GM21723 (cell line): ENCODE results near the gene UNCX.
"Not testable (repeated sequence)": the region's sequence is repeated elsewhere in the genome, so short reads cannot be mapped to it uniquely, and the experiment has no call there.

Source experiments
- ATAC-seq: cut with Tn5 transposase; IDR thresholded peaks from one replicate; pipeline ENCODE4 v1.9.1; 2021; ENCODE audit warnings: mild to moderate bottlenecking, moderate library complexity; ENCODE audit not compliant: unreplicated experiment

UNCX gene

DNA sequence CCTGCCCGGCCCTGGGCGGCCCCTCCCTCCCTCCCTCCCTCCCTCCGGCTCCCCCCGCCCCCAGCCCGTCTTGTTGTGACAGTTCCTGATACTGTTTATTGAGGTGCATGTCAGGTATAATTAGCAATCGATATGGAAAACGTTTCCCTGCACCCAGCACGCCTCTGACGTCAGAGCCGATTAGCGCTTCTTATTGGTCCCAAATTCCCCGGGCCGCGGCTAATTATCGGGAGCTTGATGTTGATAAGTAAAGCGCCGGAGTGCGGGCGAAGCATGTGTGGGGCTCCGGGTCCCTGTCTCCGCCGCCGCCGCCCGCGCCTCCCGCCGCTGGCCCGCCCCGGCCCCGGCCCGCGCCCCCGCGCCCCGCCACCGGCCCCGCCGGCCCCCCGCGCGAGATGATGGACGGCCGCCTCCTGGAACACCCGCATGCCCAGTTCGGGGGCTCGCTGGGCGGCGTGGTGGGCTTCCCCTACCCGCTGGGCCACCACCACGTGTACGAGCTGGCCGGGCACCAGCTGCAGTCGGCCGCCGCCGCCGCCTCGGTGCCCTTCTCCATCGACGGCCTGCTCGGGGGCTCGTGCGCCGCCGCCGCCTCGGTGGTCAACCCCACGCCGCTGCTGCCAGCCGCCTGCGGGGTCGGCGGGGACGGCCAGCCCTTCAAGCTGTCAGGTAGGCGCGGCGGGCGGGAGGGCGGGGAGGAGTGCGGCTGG lies at the start of gene UNCX:
TSS of gene UNCX (plus strand) at position 250 of the 710 bp plus-strand sequence. CDS start at position 396, 146 bp downstream.
- no peak for ATAC-seq

DNA sequence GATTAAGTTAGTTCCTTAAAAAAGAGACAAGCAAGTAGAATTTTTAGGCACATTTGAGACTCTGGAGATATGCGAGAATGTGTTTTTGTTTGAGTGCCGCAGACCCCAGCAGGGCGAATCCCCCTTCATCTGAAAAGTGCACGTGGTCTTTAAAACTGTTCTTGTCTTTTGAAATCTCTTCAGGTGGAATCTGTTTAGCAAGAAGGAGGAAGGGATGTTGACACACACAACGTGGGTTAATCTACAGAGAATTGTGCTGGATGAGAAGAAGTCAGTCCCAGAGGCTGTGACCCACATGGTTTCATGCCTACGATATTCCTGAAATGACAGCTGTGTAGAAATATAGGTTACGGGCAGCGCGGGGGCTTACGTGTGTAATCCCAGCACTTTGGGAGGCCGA lies 45.5 kb upstream of the UNCX start:
- ATAC-seq: no peak

DNA sequence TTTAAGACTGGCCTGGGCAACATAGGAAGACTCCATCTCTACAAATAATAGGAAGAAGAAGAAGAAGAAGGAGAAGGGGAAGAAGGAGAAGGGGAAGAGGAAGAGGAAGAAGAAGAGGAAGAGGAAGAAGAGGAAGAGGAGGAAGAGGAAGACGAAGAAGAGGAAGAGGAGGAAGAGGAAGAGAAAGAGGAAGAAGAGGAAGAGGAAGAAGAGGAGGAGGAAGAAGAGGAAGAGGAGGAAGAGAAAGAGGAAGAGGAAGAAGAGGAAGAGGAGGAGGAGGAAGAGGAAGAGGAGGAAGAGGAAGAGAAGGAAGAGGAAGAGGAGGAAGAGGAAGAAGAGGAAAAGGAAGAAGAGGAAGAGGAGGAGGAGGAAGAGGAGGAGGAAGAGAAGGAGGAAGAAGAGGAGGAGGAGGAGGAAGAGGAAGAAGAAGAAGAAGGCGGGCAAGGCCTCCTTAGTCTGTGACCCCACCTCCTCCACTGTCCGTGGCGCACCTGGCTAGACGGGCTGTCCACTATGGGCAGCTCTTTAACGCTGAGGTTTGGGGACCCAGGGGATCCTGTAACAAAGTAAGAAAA lies 43.9 kb upstream of the UNCX start:
- ATAC-seq: no peak

DNA sequence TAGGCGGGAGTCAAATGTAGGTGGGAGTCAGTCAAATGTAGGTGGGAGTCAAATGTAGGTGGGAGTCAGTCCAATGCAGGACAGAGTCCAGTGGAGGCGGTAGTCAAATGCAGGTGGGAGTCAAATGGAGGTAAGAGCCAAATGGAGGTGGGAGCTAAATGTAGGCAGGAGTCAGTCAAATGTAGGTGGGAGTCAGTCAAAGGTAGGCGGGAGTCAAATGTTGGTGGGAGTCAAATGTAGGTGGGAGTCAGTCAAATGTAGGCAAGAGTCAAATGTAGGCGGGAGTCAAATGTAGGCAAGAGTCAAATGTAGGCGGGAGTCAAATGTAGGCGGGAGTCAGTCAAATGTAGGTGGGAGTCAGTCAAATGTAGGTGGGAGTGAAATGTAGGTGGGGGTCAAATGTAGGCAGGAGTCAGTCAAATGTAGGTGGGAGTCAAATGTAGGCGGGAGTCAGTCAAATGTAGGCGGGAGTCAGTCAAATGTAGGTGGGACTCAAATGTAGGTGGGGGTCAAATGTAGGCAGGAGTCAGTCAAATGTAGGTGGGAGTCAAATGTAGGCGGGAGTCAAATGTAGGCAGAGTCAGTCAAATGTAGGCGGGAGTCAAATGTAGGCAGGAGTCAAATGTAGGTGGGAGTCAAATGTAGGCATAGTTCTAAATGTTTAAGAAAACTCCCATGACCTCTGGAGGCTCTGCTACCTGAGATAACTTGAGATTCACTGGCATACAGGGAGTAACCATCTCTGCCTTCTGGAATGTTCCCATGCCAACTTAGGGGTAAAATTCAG lies 42.5 kb upstream of the UNCX start:
- no peak for ATAC-seq

DNA sequence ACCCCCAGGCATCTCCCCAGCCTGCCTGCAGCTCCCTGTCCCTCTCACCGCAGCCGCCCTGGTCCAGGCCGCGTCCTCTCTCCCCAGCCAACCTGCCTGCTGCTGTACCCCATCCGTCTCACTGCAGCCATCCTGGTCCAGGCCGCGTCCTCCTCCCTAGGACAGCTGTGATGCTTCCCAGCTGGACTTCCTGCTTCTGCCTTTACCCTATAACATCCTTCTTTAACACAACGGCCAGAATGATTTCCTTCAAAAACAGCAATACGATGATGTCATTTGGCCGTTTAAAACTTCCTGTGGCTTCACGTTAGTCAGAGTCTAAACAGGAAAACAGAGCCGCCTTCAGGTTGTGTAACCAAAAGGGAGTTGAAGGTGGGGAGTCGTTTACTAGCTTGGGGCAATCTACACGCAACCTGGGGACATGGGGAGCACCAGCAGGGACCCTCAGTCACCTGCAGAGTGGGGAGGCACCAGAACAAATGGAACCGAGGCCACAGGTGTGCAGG lies 40.4 kb upstream of the UNCX start:
- no peak for ATAC-seq

DNA sequence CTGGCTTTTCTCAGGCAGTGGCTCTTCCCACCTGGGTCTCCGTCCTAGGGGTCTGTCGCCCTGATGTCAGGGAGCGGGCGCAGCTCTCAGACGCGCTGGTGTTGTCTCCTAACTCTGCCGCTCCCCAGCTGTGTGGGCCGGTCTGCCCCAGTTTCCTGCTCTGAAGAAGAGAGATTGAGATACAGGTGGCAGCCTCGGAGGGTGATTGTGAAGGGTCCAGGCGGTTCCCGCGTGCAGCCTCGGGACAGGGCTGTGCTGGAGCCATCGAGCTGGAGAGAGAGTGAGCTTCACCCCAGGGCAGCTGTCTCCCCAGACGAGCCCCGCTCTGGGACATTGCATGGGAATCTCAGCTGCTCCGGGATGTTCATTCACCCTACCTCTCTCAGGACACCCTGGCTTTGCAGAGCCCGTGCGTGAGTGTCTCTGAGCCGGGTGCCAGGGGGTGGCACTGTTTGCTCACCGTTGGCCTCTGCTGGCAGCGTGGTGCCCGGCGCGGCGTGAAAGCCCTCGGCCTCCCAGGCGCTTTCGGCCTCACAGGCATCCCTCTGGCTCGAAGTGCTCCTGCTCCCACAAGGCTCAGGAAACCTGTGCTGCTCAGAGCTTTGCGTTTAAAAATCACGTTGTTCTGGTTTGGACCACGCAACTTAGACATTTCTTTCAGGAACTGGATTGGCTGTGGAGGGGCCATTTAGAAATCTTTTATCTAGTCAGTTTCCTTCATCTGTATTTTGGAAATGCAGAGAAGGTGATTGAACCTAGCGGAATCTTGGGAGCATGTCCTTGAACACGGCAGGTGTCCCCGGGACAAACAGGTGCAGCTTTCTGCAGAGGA lies 38.9 kb upstream of the UNCX start:
- ATAC-seq: no peak

DNA sequence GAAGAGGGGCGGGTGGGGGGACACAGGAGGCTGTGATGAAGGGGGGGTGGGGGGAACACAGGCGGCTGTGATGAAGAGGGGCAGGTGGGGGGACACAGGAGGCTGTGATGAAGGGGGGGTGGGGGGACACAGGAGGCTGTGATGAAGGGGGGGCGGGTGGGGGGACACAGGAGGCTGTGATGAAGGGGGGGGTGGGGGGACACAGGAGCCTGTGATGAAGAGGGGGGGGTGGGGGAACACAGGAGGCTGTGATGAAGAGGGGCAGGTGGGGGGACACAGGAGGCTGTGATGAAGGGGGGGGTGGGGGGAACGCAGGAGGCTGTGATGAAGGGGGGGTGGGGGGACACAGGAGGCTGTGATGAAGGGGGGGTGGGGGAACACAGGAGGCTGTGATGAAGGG lies 36.2 kb upstream of the UNCX start:
- not testable (repeated sequence) for ATAC-seq

DNA sequence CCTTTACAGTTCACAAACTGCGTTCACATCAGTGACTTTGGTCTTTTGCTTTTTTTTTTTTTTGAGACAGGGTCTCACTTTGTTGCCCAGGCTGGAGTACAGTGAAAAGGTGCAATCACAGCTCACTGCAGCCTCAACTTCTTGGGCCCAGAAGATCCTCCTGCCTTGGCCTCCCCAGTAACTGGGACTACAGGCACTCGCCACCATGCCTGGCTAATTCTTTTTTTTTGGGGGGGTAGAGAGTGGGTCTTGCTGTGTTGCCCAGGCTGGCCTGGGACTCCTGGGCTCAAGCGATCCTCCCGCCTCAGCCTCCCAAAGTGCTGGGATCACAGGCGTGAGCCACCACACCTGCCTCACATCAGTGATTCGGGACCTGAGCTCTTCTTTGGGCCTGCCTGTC lies 35.7 kb upstream of the UNCX start:
- no peak for ATAC-seq

DNA sequence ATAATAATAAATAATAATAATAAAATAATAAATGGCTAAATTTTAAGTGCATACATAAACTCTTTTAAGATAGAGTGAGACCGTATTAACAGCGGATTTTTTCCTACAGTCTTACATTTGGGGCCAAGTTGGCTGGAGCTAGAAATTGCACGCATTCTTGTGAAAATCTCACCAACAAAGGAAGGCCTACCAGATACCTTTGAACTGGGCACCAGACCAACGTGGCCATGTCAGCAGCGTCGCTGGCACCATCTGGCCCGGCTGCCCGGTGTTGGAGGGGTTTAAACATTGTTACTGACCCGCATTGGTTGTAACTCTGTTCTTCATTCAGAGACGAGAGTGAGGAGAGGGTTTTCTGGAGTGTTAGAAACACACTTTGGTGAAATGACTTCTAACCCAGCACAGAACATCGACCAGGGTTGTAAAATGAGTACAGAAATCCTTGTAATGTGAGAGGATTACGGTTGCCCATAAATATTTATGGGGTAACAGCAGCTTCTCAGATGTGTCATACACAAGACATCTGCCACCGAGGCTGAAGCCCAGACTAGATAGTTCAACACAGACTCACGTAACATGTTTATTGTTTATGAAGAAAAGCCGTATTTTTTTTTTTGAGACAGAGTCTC lies 34.6 kb upstream of the UNCX start:
- ATAC-seq: no peak

DNA sequence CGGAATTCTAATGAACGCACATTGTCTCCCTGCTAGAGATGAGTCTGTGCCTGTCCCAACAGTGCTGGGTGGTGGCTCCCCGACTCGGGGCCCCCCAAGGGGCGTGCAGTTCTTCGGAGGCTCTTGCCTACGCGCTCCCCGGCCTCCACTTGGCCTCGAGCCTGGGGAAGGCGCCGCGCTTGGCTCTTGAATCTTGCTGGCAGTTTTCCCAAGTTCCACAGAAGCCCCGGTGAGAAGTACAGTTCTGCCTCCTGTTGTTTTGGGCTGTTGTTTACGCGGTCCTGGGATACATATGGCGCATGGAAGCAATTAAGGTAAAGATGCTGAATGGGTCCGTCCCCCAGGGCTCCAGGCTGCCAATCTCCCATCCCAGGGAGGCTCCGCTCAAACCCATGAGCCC lies 32.6 kb upstream of the UNCX start:
- no peak for ATAC-seq

DNA sequence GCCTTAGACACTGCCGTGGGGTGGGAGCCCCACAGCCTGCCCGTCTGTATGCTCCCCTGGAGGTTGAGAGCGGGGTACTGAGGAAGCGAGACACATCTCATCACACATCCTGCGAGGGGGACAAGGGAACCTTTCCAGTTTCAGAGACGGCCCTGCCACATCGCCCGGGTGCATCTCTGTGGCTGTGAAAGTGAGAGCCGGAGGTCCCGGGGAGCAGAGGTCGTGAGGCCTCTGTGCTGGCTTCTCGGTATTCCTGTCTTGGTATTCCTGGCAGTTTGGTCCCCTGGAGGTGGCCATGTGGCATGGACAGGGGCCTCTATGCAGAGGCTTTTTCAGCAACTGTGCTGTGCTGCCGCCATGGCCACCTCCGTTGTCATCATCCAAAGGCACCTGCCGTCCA lies 30.8 kb upstream of the UNCX start:
- no peak for ATAC-seq

DNA sequence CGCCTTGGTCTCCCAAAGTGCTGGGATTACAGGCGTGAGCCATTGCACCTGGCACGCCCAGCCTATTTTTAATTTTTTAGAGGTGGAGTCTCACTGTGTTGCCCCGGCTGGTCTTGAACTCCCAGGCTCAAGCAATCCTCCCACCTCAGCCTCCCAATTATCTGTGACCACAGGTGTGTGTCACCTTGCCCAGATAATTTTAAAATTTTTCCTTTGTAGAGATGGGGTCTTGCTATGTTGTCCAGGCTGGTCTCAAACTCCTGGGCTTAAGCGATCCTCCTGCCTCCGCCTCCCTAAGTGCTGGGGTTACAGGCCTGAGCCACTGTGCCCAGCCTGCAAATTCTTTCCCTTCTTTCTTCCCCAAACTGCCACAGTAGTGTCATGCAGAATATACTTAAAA lies 29.8 kb upstream of the UNCX start:
- ATAC-seq: not testable (repeated sequence)

DNA sequence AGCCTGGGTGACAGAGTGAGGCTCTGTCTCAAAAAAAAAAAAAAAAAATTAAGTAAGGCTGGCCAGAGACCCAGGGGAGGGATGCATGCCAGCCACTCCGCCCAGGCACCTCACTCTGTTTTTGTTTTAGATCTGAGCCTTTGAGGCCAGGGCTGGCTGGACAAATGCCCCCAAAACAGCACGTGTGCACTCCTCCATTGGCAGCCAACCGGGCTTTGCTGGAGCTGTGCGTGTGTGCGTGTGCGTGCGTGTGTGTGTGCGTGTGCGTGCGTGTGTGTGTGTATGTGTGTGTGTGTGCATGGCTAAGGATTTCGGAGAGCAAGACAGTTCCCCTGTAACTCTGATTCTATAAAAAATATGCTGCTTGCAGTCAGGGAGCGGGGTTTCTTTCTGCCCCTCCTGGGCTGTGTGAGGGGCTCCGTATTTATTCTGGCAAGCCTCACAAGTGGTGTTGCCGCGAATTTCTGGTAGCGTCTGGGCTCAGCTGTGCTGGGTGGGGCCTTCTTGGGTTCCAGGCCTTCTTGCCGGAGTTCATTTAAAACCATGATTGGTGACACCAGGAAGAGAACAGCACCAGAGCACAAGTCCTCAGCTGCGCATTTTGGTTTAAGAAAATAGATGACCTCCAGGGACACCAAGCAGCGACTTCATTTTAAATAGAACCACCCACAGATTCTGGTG lies 28.1 kb upstream of the UNCX start:
- ATAC-seq: no peak

DNA sequence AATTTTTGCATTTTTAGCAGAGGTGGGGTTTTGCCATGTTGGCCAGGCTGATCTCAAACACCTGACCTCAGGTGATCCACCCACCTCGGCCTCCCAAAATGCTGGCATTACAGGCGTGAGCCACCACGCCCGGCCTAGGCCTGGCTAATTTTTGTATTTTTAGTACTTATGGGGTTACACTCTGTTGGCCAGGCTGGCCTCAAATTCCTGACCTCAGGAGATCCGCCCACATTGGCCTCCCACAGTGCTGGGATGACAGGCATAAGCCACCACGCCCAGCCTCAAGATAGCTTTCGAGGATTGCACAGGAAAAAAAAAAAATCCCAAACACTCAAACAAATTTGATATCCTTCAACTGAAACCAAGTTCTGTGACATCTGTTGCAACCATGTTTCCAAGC lies 26.9 kb upstream of the UNCX start:
- ATAC-seq: not testable (repeated sequence)

DNA sequence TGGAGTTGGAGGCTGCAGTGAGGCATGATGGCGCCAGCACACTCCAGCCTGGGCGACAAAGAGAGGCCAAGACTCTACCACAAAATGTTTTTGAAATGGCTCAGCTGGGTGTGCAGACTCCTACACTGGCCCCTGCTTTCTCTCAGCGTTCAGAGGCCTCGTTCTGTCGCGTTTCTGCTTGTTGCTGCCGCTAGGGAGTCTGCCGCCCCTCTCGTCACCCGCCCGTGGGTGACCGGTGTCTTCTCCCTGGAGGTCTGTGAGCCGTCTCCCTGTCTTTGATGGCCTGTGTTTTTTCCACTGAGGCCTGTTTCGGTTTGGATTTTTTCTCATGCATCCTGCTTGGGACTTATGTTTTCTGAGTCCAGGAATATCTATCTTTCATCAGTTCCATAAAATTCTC lies 23.6 kb upstream of the UNCX start:
- no peak for ATAC-seq

DNA sequence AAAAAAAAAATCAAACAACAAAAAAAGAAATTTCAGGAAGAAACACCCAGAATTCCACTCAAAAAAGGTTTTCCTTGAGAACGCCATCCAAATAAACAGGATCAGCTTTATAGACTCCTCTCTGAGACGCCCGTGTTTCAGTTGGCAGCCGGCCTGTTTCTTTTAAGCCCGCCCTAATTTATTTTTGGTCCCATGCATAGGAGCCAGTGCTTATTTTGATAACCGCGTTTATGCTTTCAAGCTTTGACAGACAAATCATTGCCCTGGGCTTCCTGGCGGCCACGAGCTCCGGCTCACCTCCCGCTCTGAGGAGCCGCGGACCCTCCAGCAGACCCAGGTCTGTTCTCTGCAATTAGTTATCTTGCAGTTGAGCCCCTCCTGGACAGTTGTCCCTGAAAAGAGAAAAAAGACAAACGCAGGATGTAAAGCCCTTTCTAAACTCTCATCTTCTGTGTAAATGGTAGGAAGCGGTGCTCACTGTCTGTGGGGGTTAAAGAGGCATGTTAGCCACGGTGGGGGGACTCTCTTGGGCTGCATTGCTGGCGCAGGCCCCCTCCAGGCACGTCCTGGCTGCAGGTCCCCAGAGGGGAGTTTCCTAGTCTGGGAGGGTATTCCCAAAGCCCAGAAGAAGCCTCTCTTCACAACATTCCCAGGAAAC lies 22.2 kb upstream of the UNCX start:
- no peak for ATAC-seq

DNA sequence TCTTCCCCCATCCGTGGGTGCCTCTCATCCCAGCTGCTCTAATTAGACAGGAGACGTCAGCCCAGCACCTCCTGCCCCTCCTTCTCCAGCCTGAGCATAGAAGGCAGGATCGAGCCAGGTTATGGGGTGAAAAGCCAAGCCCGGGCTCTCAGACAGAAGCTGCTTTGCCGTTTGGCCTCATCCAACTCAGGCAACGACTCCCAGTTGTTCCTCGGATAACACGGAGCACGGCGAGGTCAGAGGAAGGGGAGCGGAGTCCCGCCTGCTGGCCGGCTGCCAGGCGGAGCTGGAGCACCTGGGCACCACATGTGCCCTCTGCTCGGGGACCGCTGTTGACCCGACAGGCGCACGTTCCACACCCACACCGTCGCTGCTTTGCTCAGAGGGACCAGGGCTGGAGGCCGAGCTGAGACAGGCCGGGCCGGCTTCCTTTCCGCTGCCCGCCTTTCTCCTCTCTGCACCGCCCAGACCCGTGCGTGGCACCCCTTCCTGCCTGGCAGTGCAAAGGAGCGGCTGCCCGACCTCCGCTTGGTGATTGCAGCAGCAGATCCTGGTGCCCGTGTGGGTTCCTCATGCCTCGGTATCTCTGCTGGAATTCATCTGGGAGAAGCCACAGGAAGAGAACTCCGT lies 21.6 kb upstream of the UNCX start:
- no peak for ATAC-seq

DNA sequence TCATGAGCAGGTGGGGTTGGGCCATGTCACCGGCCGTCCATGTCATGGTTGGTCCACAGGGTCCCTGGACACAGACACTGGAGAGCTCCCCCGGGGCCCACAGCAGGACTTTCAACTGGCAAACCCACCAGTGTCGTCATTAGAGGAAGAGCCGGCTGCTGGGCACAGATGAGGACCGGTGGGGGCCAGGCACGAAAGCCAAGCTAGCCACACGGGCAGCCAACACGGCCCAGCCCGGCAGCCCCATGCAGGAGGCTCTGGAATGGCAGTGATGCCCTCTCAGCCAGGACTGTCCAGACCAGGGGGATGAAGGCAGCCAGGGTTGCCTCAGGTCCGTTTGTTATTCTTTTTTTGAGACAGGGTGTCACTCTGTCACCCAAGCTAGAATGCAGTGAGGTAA lies 21.1 kb upstream of the UNCX start:
- ATAC-seq: no peak

DNA sequence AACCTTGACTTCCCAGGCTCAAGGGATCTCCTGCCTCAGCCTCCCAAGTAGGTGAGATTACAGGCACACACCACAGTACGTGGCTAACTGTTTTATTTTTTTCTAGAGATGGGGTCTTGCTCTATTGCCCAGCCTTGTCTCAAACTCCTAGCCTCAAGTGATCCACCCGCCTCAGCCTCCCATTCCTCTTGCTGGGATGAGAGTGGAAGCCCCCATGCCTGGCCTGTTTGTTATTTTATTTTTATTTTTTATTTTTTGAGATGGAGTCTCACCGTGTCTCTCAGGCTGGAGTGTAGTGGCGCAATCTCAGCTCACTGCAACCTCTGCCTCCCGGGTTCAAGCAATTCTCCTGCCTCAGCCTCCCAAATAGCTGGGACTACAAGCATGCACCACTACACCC lies 20.6 kb upstream of the UNCX start:
- ATAC-seq: not testable (repeated sequence)
